Gastrocnemius medialis (tissue), 4 donors: ENCODE measurements around the gene DIPK2A.

Experiments
- CTCF ChIP-seq, 5 experiments: fragments of 450-650 bp in 3 of 5; fragments of 200-600 bp in 2 of 5; sonication (generic) in 2 of 5; IDR thresholded peaks in 4 of 5; conservative IDR thresholded peaks in 1 of 5; 1 replicate in 4 of 5; 2 replicates in 1 of 5; pipeline ENCODE4 v1.5.1; 2016 to 2019; ENCODE audit warnings: antibody characterized with exemption in 5 of 5, mild to moderate bottlenecking in 3 of 5, moderate library complexity in 3 of 5
- POLR2A ChIP-seq, 2 donors: fragments of 450-650 bp; IDR thresholded peaks; one replicate each; pipeline ENCODE4 v1.6.1; 2017; ENCODE audit warnings: antibody characterized with exemption in 2 of 2, mild to moderate bottlenecking in 2 of 2, moderate library complexity in 2 of 2

- TF ChIP-seq CTCF (IDR thresholded peaks at IDR 0.05 in 4 of 5, conservative IDR thresholded peaks at IDR 0.05 in 1 of 5) = no peak
- TF ChIP-seq POLR2A (IDR thresholded peaks at IDR 0.05) = no peak
These were observed 16.7 kb downstream of the DIPK2A start for GRCh38 chr3:143988306-143988705.
